Measurements from ENCODE around the gene ABCE1. TPM values are rescaled to one million over a fixed set of nuclear protein-coding genes. Genes with fewer than 3 reads are reported as not detected.

ABCE1 gene
- total RNA-seq, 4 donors from 2014 or later, result 53.7 to 70.2 (median 64.7) TPM

DNA sequence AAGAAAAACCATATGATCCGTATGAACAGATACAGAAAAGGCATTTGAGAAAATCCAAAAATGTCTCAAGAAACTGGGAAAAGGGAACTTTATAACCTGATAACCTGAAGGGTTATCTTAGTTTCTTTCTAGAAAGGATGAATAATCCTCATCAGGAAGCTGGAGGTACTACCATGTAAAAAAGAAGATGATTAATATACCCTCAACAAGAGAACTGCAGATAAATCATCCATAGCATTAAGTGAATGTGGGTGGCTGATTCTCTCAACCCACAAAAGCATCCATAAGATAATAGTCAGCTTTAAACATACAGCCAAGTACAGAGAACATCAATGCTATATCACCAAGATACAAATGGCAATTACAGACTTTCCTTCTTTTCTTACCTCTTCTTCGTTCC, 26.6 kb upstream of the ABCE1 start:
- H3K4me1 ChIP-seq, result peaks cover under 1 to 1% of the 10 kb centered on the region in 2 donors
- no peak overlapping the region for H3K4me3 ChIP-seq (replicated peaks in 1 of 3)
- intact Hi-C loops (cut with DNase I), result no loop called here
- no peak for DNase-seq
- TF ChIP-seq CTCF (IDR thresholded peaks at IDR 0.05) (no peak), POLR2A (IDR thresholded peaks at IDR 0.05) (no peak)
- no peaks in the 10 kb centered on the region for H3K9me3 ChIP-seq
- WGBS, 2 donors, result 94 to 95% methylated on average over 2 of the region's 2 CpGs
- no peaks in the 10 kb centered on the region for H3K27me3 ChIP-seq
- H3K27ac ChIP-seq, result no peak overlapping the region
- peaks cover 0 to 9% of the 10 kb centered on the region in 2 donors for H3K36me3 ChIP-seq

GRCh38 chr4:145075742-145076468, 22.2 kb upstream of the ABCE1 start:
- WGBS, 2 donors, result 95 to 96% methylated on average over 1 of the region's 1 CpG
- TF ChIP-seq CTCF (IDR thresholded peaks at IDR 0.05) (no peak), POLR2A (IDR thresholded peaks at IDR 0.05) (no peak)
- Histone ChIP-seq H3K4me3 (replicated peaks in 1 of 3) (no peak overlapping the region), H3K36me3 (peaks cover 0 to 6% of the 10 kb centered on the region in 2 donors), H3K27ac (no peak overlapping the region), H3K9me3 (no peaks in the 10 kb centered on the region), H3K27me3 (no peaks in the 10 kb centered on the region), H3K4me1 (no peaks in the 10 kb centered on the region)
- no peak for DNase-seq
- intact Hi-C loops (cut with DNase I), result no loop called here

- WGBS, 2 donors, result 90 to 93% methylated on average over 2 of the region's 2 CpGs
- Histone ChIP-seq H3K27ac (no peak overlapping the region), H3K4me3 (replicated peaks in 1 of 3) (no peak overlapping the region), H3K36me3 (peaks cover 0 to 6% of the 10 kb centered on the region in 2 donors), H3K9me3 (no peaks in the 10 kb centered on the region), H3K4me1 (no peaks in the 10 kb centered on the region), H3K27me3 (no peaks in the 10 kb centered on the region)
- intact Hi-C loops (cut with DNase I), result no loop called here
- no peak for DNase-seq
- TF ChIP-seq POLR2A (IDR thresholded peaks at IDR 0.05) (no peak), CTCF (IDR thresholded peaks at IDR 0.05) (no peak)
Observed at GRCh38 chr4:145076469-145076855, 21.6 kb upstream of the ABCE1 start.

- Histone ChIP-seq H3K4me3 (replicated peaks in 1 of 3) (no peak overlapping the region), H3K4me1 (no peaks in the 10 kb centered on the region), H3K27me3 (no peaks in the 10 kb centered on the region), H3K27ac (no peak overlapping the region), H3K36me3 (no peaks in the 10 kb centered on the region), H3K9me3 (no peaks in the 10 kb centered on the region)
- no peak for DNase-seq
- WGBS, 2 donors, result 100% methylated on average over 1 of the region's 1 CpG
- intact Hi-C loops (cut with DNase I), result no loop called here
- TF ChIP-seq POLR2A (IDR thresholded peaks at IDR 0.05) (no peak), CTCF (IDR thresholded peaks at IDR 0.05) (no peak)
Observed at GRCh38 chr4:145081756-145082155, 16.4 kb upstream of the ABCE1 start.

GRCh38 chr4:145083891-145084605, 14.1 kb upstream of the ABCE1 start:
- H3K4me1 ChIP-seq, result no peaks in the 10 kb centered on the region
- intact Hi-C loops (cut with DNase I), result no loop called here
- H3K36me3 ChIP-seq, result no peaks in the 10 kb centered on the region
- H3K4me3 ChIP-seq (replicated peaks in 1 of 3), result no peak overlapping the region
- no peaks in the 10 kb centered on the region for H3K9me3 ChIP-seq
- WGBS, 2 donors, result 97 to 100% methylated on average over 1 of the region's 1 CpG
- TF ChIP-seq POLR2A (IDR thresholded peaks at IDR 0.05) (no peak), CTCF (IDR thresholded peaks at IDR 0.05) (no peak)
- no peak for DNase-seq
- no peak overlapping the region for H3K27ac ChIP-seq
- H3K27me3 ChIP-seq, result no peaks in the 10 kb centered on the region

Data from thyroid gland (tissue), 4 donors.